GM12872 (cell line): Measurements from ENCODE around the gene TNS1.

Source experiments
- CTCF ChIP-seq: IDR thresholded peaks from 3 replicates; pipeline ENCODE4 v1.5.1; 2011; ENCODE audit warnings: low read depth, mild to moderate bottlenecking, low read length, moderate library complexity; ENCODE audit not compliant: insufficient read depth

Gene TNS1

GRCh38 chr2:217901400-217901799, 101.4 kb downstream of the TNS1 start:
- TF ChIP-seq CTCF: no peak

- TF ChIP-seq CTCF: no peak
Measured at GRCh38 chr2:217900780-217901360, 101.9 kb downstream of the TNS1 start.

- no peak for TF ChIP-seq CTCF
Measured at GRCh38 chr2:217900010-217900779, 102.6 kb downstream of the TNS1 start.

GRCh38 chr2:217899231-217900009, 103.4 kb downstream of the TNS1 start:
- peak; percentile 78 for TF ChIP-seq CTCF

- no peak for TF ChIP-seq CTCF
Measured at GRCh38 chr2:217897816-217898806, 104.7 kb downstream of the TNS1 start.

- no peak for TF ChIP-seq CTCF
Measured at GRCh38 chr2:217897091-217897715, 105.6 kb downstream of the TNS1 start.
